DMS79 (cell line): Measurements from ENCODE around the gene HPSE.

ENCODE experiments used
- DNase-seq: peaks from one replicate; lab custom pipeline; 2025; lab: John Stamatoyannopoulos, UW

Gene HPSE

GRCh38 chr4:83334425-83335241 lies at the start of gene HPSE:
Gene HPSE, minus strand, starts transcription at chr4:83334848. Its CDS starts 66 bp downstream, at chr4:83334782.
- peak; percentile 61 for DNase-seq

DNA sequence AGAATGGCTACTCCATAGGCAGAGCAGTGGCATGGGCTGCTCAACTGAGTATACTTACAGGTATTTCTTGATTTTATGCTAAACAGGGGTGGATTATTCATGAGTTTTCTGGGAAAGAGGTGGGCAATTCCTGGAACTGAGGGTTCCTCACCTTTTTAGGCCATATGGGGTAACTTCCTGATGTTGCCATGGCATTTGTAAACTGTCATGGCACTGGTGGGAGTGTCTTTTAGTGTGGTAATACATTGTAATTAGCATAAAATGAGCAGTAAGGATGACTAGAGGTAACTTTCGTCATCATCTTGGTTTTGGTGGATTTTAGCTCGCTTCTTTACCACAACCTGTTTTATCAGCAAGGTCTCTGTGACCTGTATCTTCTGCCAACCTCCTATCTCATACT lies 48.2 kb upstream of the HPSE start:
- no peak for DNase-seq

DNA sequence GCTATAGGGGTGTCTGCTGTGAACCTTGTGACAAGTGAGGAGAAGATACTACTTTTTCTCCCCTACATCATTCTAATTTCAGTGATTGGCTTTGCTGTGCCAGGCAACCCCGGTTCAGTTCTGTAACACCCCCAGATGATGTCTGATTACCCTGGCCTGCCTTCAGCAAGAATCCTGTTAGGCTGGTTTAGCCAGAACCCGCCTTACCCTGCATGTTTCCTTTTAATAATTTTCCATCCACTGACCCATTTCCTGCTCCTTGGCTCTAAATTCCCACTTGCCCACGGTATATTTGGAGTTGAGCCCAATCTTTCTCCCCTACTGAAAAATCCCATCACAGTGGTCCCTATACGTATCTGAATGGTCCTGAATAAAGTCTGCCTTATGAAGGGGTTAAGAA lies 46.5 kb upstream of the HPSE start:
- DNase-seq, result no peak

GRCh38 chr4:83378419-83378818 lies 43.8 kb upstream of the HPSE start:
- DNase-seq, result no peak

GRCh38 chr4:83372931-83373330 lies 38.3 kb upstream of the HPSE start:
- no peak for DNase-seq

DNA sequence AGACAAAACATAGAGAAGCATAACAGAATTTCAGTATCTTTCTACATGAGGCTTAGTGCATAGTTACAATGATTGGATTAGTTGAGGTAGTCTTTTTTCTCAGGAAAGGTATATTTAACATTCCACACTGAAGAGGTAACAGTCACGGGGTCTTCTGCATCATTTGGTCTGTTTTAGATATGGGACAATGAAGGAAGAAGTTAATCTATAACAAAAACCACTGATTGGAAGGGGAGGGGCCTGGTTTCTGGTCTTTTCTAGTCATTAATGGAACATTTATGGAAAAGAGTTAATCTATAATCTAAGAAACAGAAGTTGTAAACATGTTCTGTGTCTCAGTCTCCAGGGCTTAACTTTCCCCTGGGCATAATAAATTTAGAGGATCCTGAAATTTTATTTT lies 37.3 kb upstream of the HPSE start:
- DNase-seq, result no peak

GRCh38 chr4:83371235-83371634 lies 36.6 kb upstream of the HPSE start:
- DNase-seq, result no peak

GRCh38 chr4:83370640-83370906 lies 35.9 kb upstream of the HPSE start:
- DNase-seq, result no peak

DNA sequence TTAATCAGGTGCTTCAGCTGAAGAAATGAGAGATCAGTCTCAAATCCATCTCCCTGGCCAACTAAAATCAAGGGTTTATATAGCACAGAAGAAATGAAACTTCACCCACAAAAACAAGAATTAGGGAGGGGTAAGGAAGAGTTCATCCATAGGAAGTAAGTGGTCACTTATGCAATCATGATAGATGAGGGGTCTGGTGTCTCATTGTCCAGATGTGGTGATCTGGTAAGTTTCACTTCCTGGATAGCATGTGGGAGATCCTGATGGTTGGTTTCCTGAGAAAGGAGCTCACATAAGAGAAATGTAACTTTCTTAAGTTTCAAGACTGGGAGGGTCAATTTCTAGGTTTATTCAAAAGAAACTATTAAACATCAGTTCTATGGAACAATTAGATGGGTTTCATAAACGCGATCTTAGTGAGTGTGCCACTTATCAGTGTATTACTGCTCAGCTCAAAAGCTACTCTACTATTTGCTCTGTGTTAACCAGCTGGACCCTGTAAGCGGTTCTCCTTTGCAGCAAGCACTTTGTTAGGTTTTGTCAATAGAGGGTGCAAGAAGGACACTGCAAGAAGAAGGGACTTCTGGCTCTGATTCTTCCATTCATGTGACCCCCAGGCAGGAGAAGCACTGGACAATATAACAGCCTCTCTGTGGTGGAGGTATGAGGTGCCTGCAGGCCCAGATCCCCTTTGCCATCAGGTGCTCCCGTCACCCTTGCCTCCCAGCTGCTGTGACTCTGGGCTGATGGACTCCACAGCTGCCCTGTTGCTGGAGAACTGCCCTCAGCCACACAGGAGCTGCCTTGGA lies 35.4 kb upstream of the HPSE start:
- DNase-seq, result no peak

DNA sequence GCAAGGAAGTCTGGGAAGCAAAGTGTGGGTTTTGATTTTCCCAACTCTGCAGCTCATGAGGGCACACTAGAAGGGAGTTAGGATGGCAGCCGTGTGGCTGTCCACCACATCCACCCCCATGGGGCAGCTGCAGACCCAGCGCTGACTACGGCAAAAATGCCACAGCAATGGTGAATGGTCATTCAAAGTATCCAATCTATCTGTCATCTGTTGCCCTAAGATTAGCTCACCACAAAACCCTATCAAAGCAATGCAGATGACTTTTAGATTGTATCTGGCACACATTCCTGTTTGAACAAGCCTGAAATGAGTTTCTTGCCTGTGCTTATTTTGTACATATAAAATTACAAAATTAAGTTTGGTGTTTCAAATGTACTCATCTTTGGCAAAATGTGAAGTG lies 29.7 kb upstream of the HPSE start:
- no peak for DNase-seq

- DNase-seq, result no peak
These were observed 28.1 kb upstream of the HPSE start for GRCh38 chr4:83362492-83363329.

DNA sequence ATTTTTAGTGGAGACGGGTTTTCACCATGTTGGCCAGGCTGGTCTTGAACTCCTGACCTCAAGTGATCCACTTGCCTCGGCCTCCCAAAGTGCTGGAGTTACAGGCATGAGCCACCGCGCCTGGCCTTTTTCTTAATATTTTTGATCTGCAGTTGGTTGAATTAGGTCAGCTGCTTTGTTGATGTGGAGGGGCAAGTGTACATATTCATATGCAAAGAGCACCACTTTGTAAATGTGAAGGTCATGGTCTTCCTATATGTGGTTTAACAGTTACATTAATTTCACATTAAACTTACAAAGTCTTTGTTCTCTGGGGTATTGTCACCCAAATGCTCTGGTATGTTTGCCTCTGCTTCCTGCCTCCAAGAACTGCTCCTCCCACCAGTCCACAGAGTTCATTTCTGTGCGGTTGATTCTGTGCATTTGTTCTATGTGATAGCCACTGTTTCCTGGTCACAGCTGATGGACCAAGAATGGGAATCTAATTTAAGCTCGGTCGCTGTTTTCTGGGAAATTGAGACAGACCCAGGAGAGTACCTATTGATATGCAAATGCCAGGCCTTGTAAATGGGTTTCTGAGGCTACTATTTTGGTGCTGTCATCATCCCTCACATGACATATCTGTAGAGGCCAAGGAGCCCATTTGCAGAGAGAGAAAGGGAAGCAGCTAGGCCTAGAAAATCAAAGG lies 26.9 kb upstream of the HPSE start:
- no peak for DNase-seq

DNA sequence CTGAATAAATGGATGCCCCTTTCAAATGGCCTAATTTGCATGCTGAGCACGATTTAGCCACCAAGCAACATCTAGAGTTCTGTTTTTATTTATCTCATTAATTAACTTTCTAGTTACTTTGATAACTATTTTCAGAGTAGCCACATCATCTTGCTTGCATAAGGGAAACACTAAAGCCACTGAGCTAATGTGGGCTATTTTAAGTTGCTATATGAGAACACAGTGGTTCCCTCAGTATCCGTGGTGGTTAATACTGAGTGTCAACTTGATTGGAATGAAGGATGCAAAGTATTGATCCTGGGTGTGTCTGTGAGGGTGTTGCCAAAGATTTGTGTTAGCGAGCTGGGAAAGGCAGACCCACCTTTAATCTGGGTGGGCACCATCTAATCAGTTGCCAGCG lies 25.4 kb upstream of the HPSE start:
- DNase-seq, result no peak

DNA sequence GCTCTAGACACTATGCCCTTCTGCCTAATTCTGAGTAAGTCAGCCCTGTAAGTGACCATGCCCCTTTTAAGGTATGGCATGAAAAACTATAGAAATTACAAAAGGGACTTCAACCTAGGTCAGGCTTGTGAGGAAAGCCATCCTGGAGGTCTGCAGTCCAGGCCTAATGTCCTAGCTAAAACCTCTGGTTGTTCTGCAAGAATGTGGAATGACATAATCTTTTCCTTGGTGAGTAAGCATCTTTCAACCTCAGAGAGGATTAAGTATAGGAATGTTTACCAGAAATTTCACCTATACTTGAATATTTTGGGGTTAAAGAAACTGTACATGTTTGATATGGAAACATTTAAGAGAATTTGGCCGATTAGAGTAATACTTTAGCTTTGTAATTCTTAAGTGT lies 23.8 kb upstream of the HPSE start:
- DNase-seq, result no peak

DNA sequence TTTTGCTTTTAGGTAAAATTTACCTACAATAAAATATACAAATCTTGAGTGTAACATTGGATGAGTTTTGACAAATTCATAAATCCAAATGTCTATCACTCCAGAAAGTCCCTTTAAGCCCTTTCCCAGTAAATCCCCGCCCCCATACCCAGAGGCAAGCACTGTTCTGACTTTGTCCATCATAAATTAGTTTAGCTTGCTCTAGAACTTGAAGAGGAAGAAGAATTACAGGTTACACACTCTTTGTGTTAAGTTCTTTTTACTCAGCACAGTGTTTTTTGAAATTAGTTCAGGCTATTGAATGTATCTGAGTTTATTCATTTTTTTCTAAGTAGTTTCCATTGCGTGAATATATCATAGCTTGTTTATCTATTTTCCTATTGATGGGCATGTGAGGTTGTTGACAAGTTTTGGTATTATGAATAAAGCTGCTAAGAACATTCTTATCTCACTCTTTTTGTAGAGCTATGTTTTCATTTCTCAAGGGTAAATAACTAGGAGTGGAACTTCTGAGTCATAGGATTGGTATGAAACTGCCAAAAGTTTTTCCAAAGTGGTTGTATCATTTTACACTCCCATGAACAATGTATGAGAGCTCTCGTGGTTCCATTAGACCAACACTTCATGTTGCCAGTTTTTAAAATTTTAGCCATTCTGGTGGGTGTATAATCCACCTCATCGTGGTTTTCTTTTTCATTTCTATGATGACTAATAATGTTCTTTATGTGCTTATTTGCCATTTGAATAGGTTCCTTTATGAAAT lies 22.4 kb upstream of the HPSE start:
- DNase-seq, result peak; percentile 18

- no peak for DNase-seq
These were observed 18.9 kb upstream of the HPSE start for GRCh38 chr4:83353516-83353915.

- no peak for DNase-seq
These were observed 13.4 kb upstream of the HPSE start for GRCh38 chr4:83348074-83348473.

- DNase-seq, result no peak
These were observed 7.8 kb upstream of the HPSE start for GRCh38 chr4:83342476-83342875.

DNA sequence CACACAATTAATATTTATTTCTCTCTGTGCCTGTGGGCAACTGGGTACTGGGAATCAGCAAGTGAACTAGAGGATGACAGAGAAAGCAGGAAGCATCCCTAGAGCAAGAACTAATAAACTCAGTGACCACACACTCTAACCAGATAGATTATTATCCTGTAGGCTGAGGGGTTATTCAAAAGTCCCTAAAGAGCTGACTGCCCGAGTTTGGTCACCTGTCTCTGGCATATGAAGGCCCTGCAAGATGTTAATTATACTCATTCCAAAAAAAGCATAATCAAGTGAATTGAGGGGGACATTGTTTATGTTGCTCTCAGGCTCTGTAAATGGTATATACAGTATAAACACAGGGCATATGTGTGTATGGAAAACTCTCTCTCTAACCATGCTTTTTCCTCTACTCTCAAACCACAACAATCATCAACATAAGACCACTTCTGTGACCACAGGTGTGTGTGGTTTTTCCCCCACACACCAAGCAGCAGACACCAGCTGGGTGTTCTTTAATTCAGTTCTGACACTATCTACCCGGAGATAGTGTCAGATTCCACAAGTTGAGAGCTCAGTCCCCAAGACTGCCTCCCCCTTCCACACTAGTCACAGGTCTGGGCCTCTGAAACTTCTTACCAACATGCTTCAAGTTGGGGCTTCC lies 6.2 kb upstream of the HPSE start:
- no peak for DNase-seq

DNA sequence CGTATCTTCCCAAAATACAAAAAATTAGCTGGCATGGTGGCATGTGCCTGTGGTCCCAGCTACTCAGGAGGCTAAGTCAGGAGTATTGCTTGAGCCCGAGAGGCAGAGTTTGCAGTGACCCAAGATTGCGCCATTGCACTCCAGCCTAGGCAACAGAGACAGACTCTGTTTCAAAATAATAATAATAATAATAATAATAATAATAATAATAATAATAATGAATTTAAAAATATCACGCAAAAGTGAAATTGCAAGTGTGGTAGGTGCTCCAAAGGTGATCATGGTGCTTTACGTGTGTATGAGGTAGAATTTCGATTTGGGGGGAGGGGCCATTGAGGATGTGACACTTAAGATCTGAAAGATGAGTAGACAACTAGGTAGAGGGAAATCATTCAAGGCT lies 4.9 kb upstream of the HPSE start:
- DNase-seq, result no peak

GRCh38 chr4:83335701-83336100 lies 1.1 kb upstream of the HPSE start:
- DNase-seq, result no peak
